ENCODE data around the gene TOMM70.
"Not testable (repeated sequence)": the region's sequence is repeated elsewhere in the genome, so short reads cannot be mapped to it uniquely, and the experiment has no call there.

Gene TOMM70

GRCh38 chr3:100400780-100401673 lies at the start of gene TOMM70, which contains the start of gene LNP1:
TOMM70 (minus strand) TSS chr3:100401089; CDS start chr3:100400949, 140 bp downstream.
LNP1 (plus strand) TSS chr3:100401539; CDS start chr3:100429730, 28,191 bp downstream.
- DNase-seq: peak; percentile 92

GRCh38 chr3:100449214-100449613 lies 48.3 kb upstream of the TOMM70 start:
- DNase-seq: no peak

GRCh38 chr3:100448079-100448478 lies 47.2 kb upstream of the TOMM70 start:
- no peak for DNase-seq

- not testable (repeated sequence) for DNase-seq
Measured at GRCh38 chr3:100447067-100447466, 46.2 kb upstream of the TOMM70 start.

- DNase-seq: no peak
Measured at GRCh38 chr3:100443690-100444089, 42.8 kb upstream of the TOMM70 start.

- no peak for DNase-seq
Measured at GRCh38 chr3:100440895-100441294, 40.0 kb upstream of the TOMM70 start.

GRCh38 chr3:100438623-100438974 lies 37.7 kb upstream of the TOMM70 start:
- DNase-seq: no peak

- no peak for DNase-seq
Measured at GRCh38 chr3:100437721-100438622, 37.1 kb upstream of the TOMM70 start.

- no peak for DNase-seq
Measured at GRCh38 chr3:100436951-100437350, 36.1 kb upstream of the TOMM70 start.

GRCh38 chr3:100429187-100429716 lies 28.4 kb upstream of the TOMM70 start:
- DNase-seq: no peak

- no peak for DNase-seq
Measured at GRCh38 chr3:100427699-100428098, 26.8 kb upstream of the TOMM70 start.

GRCh38 chr3:100426067-100426682 lies 25.3 kb upstream of the TOMM70 start:
- no peak for DNase-seq

- DNase-seq: no peak
Measured at GRCh38 chr3:100425316-100425715, 24.4 kb upstream of the TOMM70 start.

GRCh38 chr3:100424261-100424660 lies 23.4 kb upstream of the TOMM70 start:
- no peak for DNase-seq

- DNase-seq: no peak
Measured at GRCh38 chr3:100423611-100424010, 22.7 kb upstream of the TOMM70 start.

- no peak for DNase-seq
Measured at GRCh38 chr3:100420885-100421284, 20.0 kb upstream of the TOMM70 start.

- DNase-seq: no peak
Measured at GRCh38 chr3:100419406-100419805, 18.5 kb upstream of the TOMM70 start.

- no peak for DNase-seq
Measured at GRCh38 chr3:100416863-100417262, 16.0 kb upstream of the TOMM70 start.

- no peak for DNase-seq
Measured at GRCh38 chr3:100416176-100416575, 15.3 kb upstream of the TOMM70 start.

- no peak for DNase-seq
Measured at GRCh38 chr3:100413613-100414012, 12.7 kb upstream of the TOMM70 start.

- no peak for DNase-seq
Measured at GRCh38 chr3:100412912-100413590, 12.2 kb upstream of the TOMM70 start.
